ENCODE measurements around the gene OR10G3. TPM values are rescaled to one million over a fixed set of nuclear protein-coding genes. Genes with fewer than 3 reads are reported as not detected.

The OR10G3 gene
- polyA plus RNA-seq, 3 donors: not detected

GRCh38 chr14:21536418-21537089 is 43.3 kb downstream of the OR10G3 start:
- no peak for DNase-seq (ENCODE audit: low read depth in 3 of 3, low spot score in 2 of 3)

DNA sequence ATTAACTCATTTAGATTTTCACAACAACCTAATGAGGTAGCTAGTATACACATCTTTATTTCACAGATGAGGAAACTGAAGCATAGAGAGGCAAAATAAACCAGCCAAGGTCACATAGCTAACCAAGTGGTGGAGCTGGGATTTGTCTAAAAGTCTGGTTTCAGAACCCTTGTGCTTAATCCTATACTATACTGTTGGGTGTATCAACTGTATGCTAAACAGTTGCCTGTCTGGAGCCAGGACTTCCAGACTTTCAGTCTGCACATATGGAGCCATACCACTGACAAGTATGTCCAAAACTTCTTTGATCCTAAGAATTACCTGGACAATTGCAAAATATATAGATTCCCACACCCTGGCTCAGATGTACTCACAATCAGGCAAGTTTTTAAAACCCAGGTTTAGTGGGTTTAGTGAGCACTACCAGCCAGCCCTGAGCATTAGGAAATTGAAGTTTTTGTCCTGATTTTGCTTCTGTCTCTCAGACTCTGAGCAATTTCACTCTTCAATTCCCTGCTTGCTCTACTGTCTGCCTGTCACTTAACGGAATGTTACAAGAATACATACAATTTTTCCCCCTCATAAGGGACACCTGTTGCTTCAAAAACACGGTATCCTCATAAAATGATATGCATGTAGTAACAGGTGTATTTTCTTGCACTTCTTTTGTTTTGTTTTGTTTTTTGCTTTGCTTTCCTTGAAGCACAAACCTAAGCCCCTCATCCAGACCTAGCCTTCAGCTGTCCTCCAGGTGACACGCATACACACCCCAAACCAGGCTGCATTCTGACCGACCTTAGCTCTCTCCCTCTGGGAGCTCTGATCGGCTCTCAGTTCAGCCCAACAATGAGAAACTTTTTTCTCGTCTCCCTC is 44.1 kb downstream of the OR10G3 start:
- DNase-seq (ENCODE audit: low read depth in 3 of 3, low spot score in 2 of 3): no peak

DNA sequence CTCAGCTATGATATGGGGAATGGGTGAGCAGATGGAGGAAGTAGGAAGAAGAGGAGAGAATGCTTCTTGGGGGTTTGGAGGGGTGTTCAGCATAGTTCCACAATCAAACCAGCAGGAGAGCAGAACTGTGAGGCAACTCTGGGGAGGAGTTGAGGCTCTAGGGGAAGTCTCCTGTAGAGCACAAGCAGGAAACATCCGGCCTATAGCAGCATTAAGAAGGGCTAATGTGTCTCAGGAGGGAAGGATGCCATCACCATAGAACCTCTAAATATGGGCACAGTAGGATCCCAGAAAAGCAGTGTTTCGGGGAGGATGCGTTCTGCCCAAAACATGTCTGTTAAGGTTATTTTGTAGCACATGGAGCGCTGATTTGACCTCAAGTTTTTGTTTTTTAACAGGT is 45.3 kb downstream of the OR10G3 start:
- no peak for DNase-seq (ENCODE audit: low read depth in 3 of 3, low spot score in 2 of 3)

- no peak for DNase-seq (ENCODE audit: low read depth in 3 of 3, low spot score in 2 of 3)
These were observed 46.6 kb downstream of the OR10G3 start for GRCh38 chr14:21533294-21533693.

- DNase-seq (ENCODE audit: low read depth in 3 of 3, low spot score in 2 of 3): no peak
These were observed 50.4 kb downstream of the OR10G3 start for GRCh38 chr14:21529515-21529914.

DNA sequence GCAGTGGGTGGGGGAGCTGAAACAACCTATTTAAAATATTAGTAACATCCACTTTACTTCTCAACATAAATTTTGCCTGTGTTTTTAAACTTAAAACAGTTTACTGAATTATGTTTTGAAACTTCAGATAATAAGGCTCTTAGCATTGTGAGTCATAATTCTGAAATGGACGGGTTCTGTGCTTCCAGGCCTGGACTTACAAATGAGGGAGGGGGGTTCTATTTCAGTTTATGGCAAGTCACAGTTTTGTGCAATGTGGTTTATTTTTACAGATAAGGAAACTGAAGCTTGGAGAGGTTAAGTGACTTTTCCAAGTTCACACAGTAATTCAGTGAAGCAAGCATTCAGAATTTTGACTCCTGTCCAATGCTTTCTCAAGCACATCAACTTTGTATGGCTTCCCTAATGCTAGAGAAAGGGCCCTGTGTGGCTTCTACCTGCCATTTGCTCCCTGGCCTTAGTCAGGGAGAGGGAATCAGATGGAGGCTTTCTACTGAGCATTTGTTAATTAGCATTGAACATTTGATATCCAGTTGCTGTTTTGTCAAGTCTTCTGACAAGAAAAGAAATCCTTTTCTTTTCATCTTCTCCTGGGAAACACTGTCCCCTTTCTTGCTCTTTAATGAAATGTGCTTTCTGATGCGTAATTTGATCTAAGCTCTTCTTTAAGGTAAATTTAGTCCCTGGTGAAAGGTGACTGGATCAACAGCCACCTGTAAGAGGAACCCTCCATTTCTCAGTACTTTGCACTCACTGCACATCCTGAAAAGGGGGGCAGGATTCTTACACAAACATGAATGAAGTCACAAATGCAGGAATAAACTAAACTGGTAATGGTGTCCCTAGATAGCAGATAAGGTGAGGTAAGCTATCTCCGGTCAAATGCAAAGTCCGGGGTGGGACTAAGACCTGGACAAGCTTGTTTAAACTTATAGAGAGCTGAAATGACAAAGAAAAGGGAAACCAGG is 51.2 kb downstream of the OR10G3 start:
- no peak for DNase-seq (ENCODE audit: low read depth in 3 of 3, low spot score in 2 of 3)

- DNase-seq (ENCODE audit: low read depth in 3 of 3, low spot score in 2 of 3): no peak
These were observed 52.6 kb downstream of the OR10G3 start for GRCh38 chr14:21527318-21527679.

- no peak for DNase-seq (ENCODE audit: low read depth in 3 of 3, low spot score in 2 of 3)
These were observed 53.1 kb downstream of the OR10G3 start for GRCh38 chr14:21526672-21527317.

DNA sequence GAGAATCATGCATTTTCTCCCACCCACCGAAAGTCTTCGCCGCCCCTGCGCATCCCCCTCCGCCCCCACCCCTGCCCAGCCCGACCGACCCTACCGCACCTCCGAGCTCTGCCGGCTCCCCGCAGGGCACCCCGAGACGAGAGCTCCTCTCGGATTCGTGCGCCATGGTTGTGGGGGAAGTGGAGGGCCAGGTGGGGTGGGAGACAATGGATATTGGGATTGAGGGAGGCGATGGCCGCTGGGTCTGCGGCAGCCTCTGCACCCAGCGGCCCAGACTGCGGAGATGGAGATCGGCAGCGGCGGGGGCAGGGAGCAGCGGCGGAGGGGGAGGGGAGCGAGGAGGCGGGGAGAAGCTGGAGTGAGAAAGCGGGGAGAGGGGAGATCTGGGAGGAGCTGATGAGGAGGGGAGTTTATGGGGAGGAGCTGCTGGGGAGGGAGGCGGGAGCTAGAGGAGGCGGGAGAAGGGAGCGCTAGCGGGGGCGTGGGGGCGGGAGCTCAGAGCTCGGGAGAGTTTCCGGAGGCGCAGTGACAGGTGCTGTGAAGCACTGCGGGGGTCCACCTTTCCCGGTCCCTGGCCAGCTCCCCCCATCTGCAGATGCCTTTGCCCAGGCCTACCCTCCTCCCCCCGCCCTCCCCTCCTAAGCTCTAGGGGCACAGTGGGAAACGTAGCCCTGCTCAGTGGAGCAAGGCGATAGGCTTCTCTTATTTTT is 53.8 kb downstream of the OR10G3 start, which contains the start of gene SALL2:
TSS of gene SALL2 (minus strand) at position 385 of the 710 bp plus-strand sequence. CDS start at position 166, 219 bp downstream.
- DNase-seq (ENCODE audit: low read depth in 3 of 3, low spot score in 2 of 3): peak; percentile 78 to 85 (median 83)

GRCh38 chr14:21525571-21525961 is 54.3 kb downstream of the OR10G3 start:
- no peak for DNase-seq (ENCODE audit: low read depth in 3 of 3, low spot score in 2 of 3)

DNA sequence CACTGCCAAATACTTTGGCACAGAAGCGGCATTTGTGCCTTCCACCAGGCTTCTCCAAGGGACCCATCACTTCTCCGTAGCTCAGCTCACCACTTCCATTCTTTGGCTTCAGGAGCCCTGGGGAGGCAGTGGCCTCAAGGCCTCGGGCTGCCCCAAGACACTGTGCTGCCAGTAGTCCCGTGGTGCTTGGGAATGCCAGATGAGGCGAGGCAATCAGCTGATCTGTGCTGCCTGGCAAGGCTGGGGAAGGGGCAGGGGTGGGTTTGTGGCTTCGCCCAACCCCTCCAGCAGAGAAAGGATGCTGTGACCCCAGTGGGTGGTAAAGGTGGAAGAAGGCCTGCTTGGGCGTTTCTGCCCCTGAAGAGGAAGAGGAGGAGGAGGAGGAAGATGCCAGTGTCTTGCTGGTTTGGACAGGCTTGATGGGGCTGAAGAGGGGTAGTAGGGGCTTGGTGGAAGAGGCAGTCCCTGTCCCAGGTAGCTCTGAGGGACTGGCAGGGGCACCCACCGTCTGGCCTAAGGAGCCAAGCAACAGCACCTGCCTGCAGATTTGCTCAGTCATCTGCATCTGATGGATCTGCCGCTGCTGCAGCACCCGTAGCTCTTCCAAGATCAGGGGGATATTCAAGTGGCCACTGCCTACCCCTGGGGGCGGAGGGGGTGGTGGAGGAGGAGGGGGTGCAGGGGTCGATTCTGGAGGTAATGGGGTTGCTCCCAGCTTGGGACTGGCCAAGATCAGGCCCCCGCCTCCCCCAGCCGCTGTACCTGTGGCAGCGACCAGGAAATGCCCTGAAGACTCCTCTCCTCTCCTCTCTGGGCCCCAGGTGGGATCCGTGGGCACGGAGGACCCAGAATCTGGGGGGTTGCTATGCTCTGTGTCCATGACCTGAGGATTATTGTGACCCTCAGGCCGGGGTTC is 55.0 kb downstream of the OR10G3 start:
- DNase-seq (ENCODE audit: low read depth in 3 of 3, low spot score in 2 of 3): no peak

GRCh38 chr14:21523203-21523602 is 56.7 kb downstream of the OR10G3 start:
- DNase-seq (ENCODE audit: low read depth in 3 of 3, low spot score in 2 of 3): no peak

- DNase-seq (ENCODE audit: low read depth in 3 of 3, low spot score in 2 of 3): no peak
These were observed 58.4 kb downstream of the OR10G3 start for GRCh38 chr14:21521501-21521900.

GRCh38 chr14:21520767-21521166 is 59.1 kb downstream of the OR10G3 start:
- no peak for DNase-seq (ENCODE audit: low read depth in 3 of 3, low spot score in 2 of 3)

DNA sequence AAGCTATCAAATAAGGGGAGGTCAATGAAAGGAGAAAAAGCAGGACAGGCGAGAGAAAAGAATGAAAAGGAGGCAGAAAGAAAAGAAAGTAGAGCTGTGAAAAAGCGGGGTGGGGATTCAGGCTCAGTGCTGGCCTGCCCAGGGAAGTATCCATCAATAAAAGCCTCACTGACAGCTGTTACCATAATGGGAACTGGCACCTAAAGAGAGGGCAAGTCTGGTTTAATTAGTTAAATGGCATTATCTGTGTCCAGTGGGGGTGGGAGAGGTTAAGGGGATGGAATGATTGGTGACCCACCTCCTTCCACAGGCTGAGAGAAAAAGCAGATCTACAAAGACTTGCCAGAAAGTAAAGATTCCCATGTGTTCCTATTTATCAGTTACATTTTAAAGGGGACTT is 61.2 kb downstream of the OR10G3 start:
- no peak for DNase-seq (ENCODE audit: low read depth in 3 of 3, low spot score in 2 of 3)

Measured in right renal cortex interstitium (tissue), 3 donors.